CD4-positive, alpha-beta T cell treated with Interleukin-15 for 4 hours (primary cell): ENCODE data around the gene PKNOX2.

ENCODE experiments used
- DNase-seq: peaks from one replicate; pipeline ENCODE4 v3.0.0-alpha.2; 2020; ENCODE audit warnings: low spot score

Gene PKNOX2

GRCh38 chr11:125164422-125165110 lies at the start of gene PKNOX2:
TSS of gene PKNOX2 (plus strand) at chr11:125164751. CDS start at chr11:125351306, 186,555 bp downstream.
- peak; percentile 42 for DNase-seq

GRCh38 chr11:125117429-125117828 lies 47.1 kb upstream of the PKNOX2 start:
- no peak for DNase-seq

GRCh38 chr11:125123194-125123946 lies 41.2 kb upstream of the PKNOX2 start:
- DNase-seq, result no peak

- peak; percentile 36 for DNase-seq
Observed at GRCh38 chr11:125123947-125124617, 40.5 kb upstream of the PKNOX2 start.

- no peak for DNase-seq
Observed at GRCh38 chr11:125124618-125124992, 39.9 kb upstream of the PKNOX2 start.

- no peak for DNase-seq
Observed at GRCh38 chr11:125128450-125128849, 36.1 kb upstream of the PKNOX2 start.

- no peak for DNase-seq
Observed at GRCh38 chr11:125129316-125129993, 35.1 kb upstream of the PKNOX2 start.

GRCh38 chr11:125132071-125132470 lies 32.5 kb upstream of the PKNOX2 start:
- no peak for DNase-seq

GRCh38 chr11:125132596-125132995 lies 32.0 kb upstream of the PKNOX2 start:
- DNase-seq, result no peak

- no peak for DNase-seq
Observed at GRCh38 chr11:125136001-125136400, 28.6 kb upstream of the PKNOX2 start.

- DNase-seq, result no peak
Observed at GRCh38 chr11:125138966-125139365, 25.6 kb upstream of the PKNOX2 start.

- DNase-seq, result no peak
Observed at GRCh38 chr11:125139778-125140177, 24.8 kb upstream of the PKNOX2 start.

GRCh38 chr11:125140233-125140632 lies 24.3 kb upstream of the PKNOX2 start:
- DNase-seq, result no peak

GRCh38 chr11:125141178-125141577 lies 23.4 kb upstream of the PKNOX2 start:
- DNase-seq, result no peak

GRCh38 chr11:125141686-125142535 lies 22.6 kb upstream of the PKNOX2 start:
- peak; percentile 49 for DNase-seq

- no peak for DNase-seq
Observed at GRCh38 chr11:125146232-125146631, 18.3 kb upstream of the PKNOX2 start.

- no peak for DNase-seq
Observed at GRCh38 chr11:125147280-125147679, 17.3 kb upstream of the PKNOX2 start.

GRCh38 chr11:125148011-125148410 lies 16.5 kb upstream of the PKNOX2 start:
- no peak for DNase-seq

GRCh38 chr11:125148743-125149142 lies 15.8 kb upstream of the PKNOX2 start:
- DNase-seq, result no peak

GRCh38 chr11:125153837-125154236 lies 10.7 kb upstream of the PKNOX2 start:
- DNase-seq, result no peak

GRCh38 chr11:125154378-125155099 lies 10.0 kb upstream of the PKNOX2 start:
- DNase-seq, result no peak
